Measurements from ENCODE around the gene MUC6.

Gene MUC6

GRCh38 chr11:1005928-1006327 lies 30.6 kb downstream of the MUC6 start:
- H3K36me3 ChIP-seq (ENCODE audit: control insufficient read depth, insufficient read depth, low read length) = peaks cover 19% of the 10 kb centered on the region
- DNase-seq (ENCODE audit: extremely low read depth, insufficient read length) = no peak
- TF ChIP-seq CTCF (IDR thresholded peaks at IDR 0.05; ENCODE audit: insufficient read depth, low read length, poor library complexity, severe bottlenecking) = no peak
- no peaks in the 10 kb centered on the region for H3K27me3 ChIP-seq (replicated peaks; ENCODE audit: control insufficient read depth, insufficient read depth, low read length)
- no peak overlapping the region for H3K4me3 ChIP-seq (replicated peaks; ENCODE audit: low read depth, low read length)

GRCh38 chr11:1003159-1003558 lies 33.4 kb downstream of the MUC6 start:
- no peak for DNase-seq (ENCODE audit: extremely low read depth, insufficient read length)
- H3K36me3 ChIP-seq (ENCODE audit: control insufficient read depth, insufficient read depth, low read length) = peaks cover 13% of the 10 kb centered on the region
- H3K27me3 ChIP-seq (replicated peaks; ENCODE audit: control insufficient read depth, insufficient read depth, low read length) = no peaks in the 10 kb centered on the region
- no peak for TF ChIP-seq CTCF (IDR thresholded peaks at IDR 0.05; ENCODE audit: insufficient read depth, low read length, poor library complexity, severe bottlenecking)
- H3K4me3 ChIP-seq (replicated peaks; ENCODE audit: low read depth, low read length) = no peak overlapping the region

- Histone ChIP-seq H3K36me3 (ENCODE audit: control insufficient read depth, insufficient read depth, low read length) (peaks cover 14% of the 10 kb centered on the region), H3K27me3 (replicated peaks; ENCODE audit: control insufficient read depth, insufficient read depth, low read length) (no peaks in the 10 kb centered on the region)
- TF ChIP-seq CTCF (IDR thresholded peaks at IDR 0.05; ENCODE audit: insufficient read depth, low read length, poor library complexity, severe bottlenecking) = no peak
Measured at GRCh38 chr11:1002406-1002984, 34.0 kb downstream of the MUC6 start.

GRCh38 chr11:1001617-1002405 lies 34.7 kb downstream of the MUC6 start:
- no peak for TF ChIP-seq CTCF (IDR thresholded peaks at IDR 0.05; ENCODE audit: insufficient read depth, low read length, poor library complexity, severe bottlenecking)
- DNase-seq (ENCODE audit: extremely low read depth, insufficient read length) = no peak
- no peaks in the 10 kb centered on the region for H3K27me3 ChIP-seq (replicated peaks; ENCODE audit: control insufficient read depth, insufficient read depth, low read length)
- H3K4me3 ChIP-seq (replicated peaks; ENCODE audit: low read depth, low read length) = no peak overlapping the region
- H3K36me3 ChIP-seq (ENCODE audit: control insufficient read depth, insufficient read depth, low read length) = peaks cover 14% of the 10 kb centered on the region

More at GRCh38 chr11:1002406-1002984, 34.0 kb downstream of the MUC6 start:
- no peak for DNase-seq (ENCODE audit: extremely low read depth, insufficient read length)
- H3K4me3 ChIP-seq (replicated peaks; ENCODE audit: low read depth, low read length) = no peak overlapping the region

GRCh38 chr11:1000357-1001278 lies 35.9 kb downstream of the MUC6 start:
- Histone ChIP-seq H3K36me3 (ENCODE audit: control insufficient read depth, insufficient read depth, low read length) (peaks cover 16% of the 10 kb centered on the region), H3K4me3 (replicated peaks; ENCODE audit: low read depth, low read length) (no peak overlapping the region), H3K27me3 (replicated peaks; ENCODE audit: control insufficient read depth, insufficient read depth, low read length) (no peaks in the 10 kb centered on the region)
- no peak for TF ChIP-seq CTCF (IDR thresholded peaks at IDR 0.05; ENCODE audit: insufficient read depth, low read length, poor library complexity, severe bottlenecking)
- DNase-seq (ENCODE audit: extremely low read depth, insufficient read length) = no peak

Data from GM06990 (cell line).